HPDE6-E6E7 (cell line): ENCODE data around the gene GDPD4.

Source experiments
- DNase-seq: peaks from one replicate; pipeline ENCODE4 v3.0.0; 2011; ENCODE audit warnings: missing footprints; ENCODE audit errors: extremely low spot score

GDPD4 gene

DNA sequence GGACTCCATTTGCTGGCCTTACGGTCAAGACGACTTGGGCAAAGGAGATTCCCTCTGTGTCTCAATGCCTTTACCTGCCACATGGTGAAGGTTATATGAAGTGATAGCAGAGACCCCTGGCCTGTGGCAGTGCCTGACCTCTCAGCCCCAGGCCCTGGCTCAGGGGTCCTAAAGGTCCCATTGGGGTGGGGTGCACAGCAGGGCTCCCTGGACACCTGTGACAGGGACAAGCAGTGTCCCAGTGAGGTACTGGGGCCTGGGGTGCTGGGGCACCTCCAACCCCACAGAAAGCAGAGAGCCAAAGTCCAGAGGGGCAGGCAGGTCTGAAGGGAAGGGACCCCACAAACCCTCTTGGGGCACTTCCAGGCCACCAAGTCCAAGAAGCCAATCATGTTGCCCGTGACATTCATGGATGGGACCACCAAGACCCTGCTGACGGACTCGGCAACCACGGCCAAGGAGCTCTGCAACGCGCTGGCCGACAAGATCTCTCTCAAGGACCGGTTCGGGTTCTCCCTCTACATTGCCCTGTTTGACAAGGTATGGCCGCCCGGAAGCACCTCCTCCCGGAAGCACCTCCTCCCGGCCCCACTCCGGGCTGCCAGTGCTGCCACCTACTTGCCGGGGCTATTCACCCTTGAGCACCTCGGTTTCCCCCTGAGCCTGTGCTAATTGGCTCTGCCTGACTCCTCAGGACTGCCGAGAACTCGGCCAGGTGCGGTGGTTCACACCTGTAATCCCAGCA is 111.0 kb downstream of the GDPD4 start:
- no peak for DNase-seq

DNA sequence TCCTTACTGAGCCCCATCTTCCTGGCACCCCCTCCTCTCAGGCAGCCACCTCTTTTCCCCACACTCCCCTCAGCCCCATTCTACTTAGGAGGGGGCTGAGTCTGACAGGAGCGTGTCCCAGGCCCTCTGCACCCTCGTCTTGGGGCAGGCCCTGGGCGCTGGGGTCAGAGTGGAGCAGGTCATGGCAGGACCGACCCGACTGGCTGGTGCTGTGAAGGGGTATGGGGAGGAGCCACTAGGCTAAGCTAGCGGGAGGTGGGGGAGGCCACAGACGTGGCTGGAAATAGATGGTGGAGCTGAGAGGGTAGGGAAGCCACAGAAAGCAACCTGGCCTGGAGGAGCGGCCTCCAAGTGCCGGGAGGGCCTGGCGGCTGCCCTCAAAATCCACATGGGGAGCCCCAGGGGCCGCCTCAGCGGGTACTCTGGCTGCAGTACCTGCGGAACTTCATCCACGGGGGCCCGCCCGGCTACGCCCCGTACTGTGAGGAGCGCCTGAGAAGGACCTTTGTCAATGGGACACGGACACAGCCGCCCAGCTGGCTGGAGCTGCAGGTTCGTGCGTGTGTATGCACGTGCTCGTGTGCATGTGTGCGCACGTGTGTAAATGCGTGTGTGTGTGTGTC is 111.8 kb downstream of the GDPD4 start:
- no peak for DNase-seq

DNA sequence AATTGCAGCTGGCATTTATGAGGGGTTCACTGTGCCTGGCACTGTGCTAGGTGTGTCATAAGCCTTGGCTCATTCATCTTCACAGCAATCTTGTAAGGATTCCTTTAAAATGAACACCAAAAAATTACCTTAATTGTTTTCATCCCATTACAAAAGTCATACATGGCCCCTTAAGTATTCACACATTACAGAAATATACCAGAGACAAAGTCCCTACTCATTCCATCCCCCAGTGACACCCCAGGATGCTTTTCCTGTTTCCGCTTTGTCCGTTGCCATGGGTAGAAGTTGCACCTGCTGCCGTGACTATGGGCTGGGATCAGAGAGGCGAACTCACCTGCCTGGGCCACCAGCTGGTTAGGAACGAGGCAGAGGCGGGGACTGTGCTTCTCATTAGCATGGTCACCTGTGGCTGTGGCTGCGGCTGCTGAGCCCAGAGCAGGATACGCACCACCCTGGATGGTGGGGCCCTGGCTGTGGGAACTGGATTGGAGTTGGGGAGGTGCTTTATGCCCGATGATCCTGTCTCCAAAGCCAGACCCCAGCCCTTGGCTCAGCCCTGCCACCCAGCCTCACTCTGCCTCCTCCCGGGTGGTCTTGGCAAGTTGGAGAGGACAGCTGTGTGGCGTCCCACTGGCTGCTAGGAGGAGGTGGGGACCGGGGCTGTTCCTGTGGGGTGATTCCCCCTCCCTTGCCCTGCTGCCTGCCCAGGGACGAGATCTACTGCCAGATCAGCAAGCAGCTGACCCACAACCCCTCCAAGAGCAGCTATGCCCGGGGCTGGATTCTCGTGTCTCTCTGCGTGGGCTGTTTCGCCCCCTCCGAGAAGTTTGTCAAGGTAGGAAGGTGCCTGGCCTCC is 112.6 kb downstream of the GDPD4 start:
- DNase-seq: no peak

DNA sequence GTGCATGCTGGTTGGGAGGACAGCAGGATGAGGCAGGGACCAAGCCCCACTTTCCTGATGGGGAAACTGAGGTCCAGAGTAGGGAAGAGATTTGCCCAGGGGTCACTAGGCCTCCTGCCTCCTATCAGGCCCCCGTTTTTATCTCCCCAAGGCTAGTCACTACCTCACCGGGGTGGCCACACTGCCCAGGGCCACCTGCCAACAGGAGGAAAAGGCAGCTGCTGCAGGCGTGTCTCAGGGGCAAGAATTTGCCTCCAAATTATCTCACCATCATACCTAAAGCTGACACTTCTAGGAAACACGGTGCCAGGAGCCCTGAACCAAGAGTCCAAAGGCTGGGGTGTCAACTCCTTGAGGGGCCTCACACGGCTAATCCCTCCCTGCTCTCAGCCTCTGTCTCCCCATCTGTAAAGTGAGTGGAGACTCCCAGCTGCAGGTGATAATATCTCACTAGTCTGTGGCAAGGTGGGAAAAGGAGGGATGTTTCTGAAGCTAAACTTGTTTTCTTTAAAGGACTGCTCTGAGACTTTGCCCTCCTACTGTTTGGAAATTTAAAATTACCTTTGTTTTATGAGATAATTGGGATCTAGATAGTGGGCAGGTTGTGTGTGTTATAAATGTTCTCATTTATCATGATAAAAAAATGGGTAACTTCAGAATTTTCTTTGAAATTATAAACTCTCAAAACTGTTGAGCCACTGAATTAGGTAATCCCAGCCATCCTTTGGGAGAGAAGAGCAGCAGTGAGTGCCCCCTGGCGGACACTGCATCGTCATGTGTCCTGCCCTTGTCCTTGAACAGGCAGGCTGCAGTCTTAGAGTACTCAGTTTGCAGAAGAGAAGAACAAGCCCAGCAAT is 113.5 kb downstream of the GDPD4 start:
- peak; percentile 80 for DNase-seq

DNA sequence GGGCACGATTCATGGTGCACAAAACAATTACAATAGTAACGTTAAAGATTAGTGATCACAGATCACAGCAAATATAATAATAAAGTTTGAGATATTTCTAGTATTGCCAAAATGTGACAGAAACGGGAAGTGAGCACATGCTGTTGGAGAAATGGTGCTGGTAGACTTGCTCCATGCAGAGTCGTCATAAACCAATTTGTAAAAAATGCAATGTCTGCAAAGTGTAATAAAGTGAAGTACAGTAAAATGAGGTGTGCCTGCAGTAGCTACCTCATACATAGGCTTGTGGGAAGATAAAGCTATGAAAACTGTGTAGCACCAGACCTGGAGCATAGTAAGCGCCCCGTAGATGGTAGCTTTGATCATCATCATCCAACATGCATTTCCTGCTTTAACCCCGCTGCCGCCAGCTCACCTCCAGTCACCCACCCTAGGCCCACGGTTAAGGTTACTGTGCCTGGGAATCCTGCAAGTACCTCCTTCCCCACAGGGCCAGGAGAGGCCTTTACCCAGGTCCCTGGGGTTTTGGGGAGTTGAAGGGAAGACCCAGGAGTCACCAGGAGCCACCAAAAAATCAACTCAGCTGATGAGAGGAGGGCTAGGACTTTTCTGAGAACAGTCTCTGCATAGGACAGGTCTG is 114.3 kb downstream of the GDPD4 start:
- no peak for DNase-seq

DNA sequence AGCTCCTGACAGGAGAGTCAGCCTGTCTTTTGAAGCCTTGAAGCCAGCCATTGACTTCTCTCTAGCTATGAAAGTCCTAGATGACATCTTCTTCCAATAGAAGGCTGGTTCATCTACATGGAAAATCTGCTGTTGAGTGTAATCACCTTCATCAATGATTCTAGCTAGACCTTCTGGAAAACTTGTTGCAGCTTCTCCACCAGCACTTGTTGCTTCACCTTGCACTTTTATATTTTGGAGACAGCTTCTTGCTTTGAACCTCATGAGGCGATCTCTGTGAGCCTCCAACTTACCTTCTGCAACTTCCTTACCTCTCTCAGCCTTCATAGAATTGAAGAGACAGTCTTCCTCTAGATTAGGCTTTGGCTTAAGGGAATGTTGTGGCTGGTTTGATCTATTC is 115.2 kb downstream of the GDPD4 start:
- DNase-seq: no peak

DNA sequence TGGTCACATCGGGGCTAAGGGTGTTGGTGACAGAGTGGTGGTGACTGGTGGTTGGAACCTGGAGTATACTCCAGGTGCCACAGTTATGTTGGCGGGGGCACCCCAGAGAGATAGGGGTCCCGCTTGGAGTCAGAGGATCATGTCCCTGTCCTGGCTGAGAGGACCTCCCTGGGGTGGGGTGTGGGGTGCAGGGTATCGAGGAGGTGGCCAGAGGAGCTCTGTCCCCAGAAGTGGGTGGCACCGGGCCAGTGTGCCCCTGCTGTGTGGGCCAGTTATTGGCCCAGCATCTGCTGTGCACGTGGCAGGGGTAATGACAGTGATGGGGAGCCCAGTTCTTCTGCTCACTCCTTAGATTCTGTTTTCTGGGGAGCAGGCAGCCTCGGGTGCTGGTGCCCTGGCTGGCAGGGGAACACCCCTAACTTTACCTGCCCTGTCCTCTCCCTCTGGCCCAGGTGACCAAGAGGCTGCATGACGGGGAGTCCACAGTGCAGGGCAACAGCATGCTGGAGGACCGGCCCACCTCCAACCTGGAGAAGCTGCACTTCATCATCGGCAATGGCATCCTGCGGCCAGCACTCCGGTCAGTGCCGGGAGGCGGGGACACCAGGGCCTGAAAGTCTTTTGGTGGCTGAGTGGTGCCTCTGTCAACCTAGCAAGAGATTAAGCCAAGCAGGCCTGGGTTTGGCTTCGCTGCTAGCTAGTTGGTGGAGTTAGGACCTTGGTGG is 117.2 kb downstream of the GDPD4 start:
- no peak for DNase-seq

DNA sequence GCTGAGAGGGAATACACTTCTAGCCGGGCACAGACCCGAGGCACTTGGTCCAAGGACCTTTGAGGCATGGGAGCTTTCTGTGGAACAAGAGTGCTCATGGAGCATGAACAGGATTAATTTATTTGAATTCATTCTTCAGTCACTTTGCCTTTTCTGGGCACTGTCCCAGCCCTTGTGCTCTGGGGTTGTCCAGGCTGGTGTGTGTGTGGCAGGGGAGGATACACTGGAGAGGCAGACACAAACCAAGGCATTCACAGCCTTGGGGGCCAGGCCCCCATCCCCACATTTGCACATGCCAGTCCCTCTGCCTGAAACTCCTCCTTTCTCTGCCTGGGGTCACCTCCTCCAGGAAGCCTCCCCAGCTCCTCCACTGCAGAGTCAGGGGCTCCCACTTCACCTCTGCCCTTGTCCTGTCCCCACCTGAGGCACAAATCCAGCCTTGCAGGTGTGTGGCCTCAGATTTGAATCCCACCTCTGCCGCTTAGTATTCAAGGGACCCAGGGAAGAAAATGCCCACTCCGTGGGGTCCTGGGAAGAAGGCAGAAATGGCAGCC is 118.0 kb downstream of the GDPD4 start:
- DNase-seq: no peak

DNA sequence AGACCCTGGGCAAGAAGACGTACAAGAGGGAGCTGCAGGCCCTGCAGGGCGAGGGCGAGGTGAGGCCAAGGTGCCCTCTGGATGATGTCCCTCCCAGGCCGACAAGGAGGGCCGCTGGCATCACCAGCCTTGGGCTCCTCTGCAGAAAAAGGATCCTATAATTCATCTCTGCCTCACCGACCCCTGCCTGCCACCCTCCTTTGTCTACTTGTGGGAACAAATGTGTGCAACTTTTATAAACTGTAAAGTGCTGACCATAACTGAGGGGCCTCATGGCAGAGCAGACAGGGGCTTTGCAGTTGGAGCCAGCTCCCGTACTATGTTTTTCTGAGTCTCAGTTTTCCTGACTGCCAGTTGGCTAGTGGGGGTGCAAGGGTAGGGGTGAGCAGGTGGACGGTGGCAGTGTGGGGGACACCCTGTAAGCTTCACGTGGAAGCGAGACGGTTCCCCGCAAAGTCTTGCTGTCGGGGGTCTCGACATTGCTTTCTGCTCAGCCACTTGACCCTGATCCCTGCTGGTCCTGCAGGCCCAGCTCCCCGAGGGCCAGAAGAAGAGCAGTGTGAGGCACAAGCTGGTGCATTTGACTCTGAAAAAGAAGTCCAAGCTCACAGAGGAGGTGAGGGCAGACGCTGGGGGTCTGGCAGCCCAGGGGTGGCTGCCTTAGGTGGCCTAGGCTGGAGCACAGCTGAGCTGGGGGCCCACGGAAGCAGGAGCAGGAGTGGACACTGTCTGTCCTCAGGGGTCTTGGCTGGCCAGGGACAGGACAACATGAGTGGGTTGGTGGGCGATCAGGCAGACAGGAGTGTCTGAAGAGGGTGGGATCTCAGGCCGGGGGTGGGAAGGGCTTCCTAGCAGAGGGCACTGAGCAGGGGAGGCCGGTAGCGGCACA is 118.7 kb downstream of the GDPD4 start:
- no peak for DNase-seq

DNA sequence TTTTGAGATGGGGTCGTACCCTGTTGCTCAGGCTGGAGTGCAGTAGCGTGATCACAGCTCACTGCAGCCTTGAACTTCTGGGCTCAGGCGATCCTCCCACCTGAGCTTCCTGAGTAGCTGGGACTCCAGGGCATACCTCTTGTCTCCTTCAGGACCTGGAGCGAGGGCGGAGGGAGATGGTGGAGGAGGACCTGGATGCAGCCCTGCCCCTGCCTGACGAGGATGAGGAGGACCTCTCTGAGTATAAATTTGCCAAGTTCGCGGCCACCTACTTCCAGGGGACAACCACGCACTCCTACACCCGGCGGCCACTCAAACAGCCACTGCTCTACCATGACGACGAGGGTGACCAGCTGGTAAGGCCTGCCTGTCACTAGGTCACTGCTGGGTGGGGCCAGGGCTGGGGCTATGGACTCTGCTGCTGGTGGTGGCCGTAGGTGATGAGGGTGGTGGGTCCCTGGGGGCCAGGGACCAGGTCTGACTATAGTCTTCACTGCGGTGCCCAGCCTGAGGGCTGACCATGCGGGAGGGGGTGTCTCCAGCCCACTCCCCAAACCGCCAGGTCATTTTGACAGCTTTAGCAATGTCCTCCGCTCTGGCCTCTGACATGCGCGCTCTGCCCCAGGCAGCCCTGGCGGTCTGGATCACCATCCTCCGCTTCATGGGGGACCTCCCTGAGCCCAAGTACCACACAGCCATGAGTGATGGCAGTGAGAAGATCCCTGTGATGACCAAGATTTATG is 119.5 kb downstream of the GDPD4 start:
- no peak for DNase-seq

DNA sequence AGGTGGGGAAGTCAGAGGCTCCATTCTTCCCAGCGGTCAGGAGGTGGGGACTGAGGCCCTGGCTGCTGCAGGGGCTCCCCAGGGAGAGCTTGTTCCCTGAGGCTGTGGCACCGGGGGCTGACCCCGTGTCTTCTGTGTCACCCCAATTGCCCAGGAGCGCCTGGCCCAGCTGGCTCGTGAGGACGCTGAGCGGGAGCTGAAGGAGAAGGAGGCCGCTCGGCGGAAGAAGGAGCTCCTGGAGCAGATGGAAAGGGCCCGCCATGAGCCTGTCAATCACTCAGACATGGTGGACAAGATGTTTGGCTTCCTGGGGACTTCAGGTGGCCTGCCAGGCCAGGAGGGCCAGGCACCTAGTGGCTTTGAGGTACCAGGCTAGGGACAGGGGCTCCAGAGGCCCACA is 120.3 kb downstream of the GDPD4 start:
- DNase-seq: no peak

DNA sequence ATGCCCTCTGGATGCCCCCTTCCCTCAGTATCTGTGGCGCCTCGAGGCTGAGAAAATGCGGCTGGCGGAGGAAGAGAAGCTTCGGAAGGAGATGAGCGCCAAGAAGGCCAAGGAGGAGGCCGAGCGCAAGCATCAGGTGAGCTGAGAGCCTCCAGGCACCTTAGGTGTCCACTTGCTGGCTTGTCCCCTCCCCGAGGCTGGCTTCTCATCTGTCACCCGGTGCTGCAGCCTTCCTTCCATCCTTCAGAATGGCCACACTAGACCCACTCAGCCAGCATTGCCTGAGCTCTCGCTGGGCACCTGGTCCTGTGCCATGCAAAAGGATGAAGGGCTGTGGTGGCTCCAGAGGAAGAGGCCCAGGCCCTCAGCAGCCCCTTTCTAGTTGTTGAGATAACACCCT is 121.1 kb downstream of the GDPD4 start:
- DNase-seq: no peak

DNA sequence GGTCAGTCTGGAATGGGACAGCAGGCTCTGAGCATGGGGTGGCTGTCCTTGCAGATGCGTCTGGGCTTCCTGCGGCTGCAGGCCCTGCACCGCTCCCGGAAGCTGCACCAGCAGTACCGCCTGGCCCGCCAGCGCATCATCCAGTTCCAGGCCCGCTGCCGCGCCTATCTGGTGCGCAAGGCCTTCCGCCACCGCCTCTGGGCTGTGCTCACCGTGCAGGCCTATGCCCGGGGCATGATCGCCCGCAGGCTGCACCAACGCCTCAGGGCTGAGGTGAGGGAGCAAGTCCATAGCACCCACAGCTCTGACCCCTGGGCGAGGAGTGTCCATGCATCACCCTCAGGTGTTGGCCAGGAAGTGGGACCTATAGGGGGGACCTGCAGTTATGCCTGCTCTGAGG is 121.8 kb downstream of the GDPD4 start:
- no peak for DNase-seq

DNA sequence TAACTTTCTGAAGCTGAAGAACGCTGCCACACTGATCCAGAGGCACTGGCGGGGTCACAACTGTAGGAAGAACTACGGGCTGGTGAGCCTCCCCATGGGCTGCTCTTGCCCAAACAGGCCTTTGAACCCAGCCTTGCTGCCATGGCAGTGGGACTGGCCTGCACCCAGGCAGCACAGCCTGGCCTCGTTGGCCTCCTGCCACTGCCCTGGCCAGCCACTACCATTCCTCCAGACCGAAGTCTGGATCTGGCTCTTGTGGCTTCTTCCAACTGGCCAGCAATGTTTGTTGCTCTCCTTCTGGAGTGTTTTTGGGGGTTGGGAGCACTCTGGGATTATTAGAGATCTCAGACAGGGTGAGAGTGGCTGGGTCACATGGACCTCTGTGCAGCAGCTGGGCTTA is 122.4 kb downstream of the GDPD4 start:
- DNase-seq: no peak

DNA sequence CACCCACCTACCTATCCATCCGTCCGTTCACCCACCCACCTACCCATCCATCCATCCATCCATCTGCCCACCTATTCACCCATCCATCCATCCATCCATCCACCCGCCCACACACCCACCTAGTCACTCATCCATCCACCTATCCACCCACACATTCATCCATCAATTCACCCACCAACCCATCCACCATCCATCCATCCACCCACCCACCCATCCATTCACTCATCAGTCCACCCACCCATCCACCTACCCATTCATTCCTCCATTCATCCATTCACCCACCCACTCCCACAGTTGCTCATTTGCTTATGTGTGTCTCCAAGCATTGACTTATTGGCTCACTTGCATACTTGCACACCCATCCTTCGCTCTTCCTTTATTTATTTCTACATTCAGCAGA is 123.3 kb downstream of the GDPD4 start:
- DNase-seq: no peak

DNA sequence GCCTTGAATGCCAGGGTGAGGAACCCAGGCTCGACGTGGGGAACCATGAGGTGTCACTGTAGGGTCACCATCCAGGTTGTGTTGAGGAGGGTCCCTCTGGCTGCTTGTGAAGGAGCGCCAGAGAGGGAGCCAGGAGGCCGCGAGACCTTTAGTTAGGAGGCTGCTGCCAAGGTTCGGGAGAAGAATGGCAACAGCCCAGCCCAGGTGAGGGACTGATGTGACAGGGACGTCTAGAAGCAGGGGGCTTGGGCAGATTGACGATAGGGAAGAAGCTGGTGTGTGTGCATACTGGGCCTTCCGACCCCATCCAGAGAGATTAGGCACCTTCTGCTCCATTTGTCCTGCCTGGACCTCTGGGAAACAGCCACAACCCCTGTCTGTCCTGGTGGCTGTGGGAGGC is 124.5 kb downstream of the GDPD4 start:
- no peak for DNase-seq

DNA sequence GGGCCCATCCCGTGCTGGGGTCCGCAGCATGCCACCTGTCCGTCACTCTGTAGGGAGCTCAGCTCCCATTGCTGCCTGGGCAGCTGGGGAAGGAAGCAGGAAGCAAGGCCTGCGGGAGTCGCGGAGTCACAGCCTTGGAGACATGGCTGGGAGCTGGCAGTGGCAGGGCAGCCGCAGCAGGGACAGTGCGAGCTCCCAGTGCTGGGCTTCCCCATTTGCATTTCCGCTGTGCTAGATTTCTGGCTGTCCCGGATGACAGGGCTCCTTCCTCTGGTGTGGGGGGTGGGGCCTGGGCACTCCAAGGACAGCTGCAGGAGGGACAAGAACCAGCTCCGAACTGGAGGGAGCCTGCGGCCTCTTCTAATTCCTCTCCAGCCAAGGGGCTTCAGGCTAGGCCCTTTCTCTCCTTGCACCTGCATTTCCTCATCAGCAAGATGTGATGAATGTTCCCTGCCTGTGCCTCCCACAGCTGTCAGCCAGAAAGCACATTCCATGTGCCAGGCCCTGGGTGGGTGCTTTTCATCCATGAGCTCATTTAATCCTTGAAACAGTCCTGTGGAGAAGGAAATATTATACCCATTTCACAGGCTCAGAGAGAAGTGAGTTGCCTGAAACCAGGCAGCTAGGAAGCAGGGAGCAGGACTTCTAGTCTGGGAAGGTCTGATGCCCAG is 125.5 kb downstream of the GDPD4 start:
- DNase-seq: no peak
